Body of pancreas (tissue), 4 donors: ENCODE measurements around the gene ADGRB3. TPM values are rescaled to one million over a fixed set of nuclear protein-coding genes. Genes with fewer than 3 reads are reported as not detected.
A peak's percentile ranks its signal among the peaks of the same experiment; 100 is the strongest.

Source experiments
- ATAC-seq: fragments of 150-250 bp; one replicate; pipeline ENCODE4 v1.9.1; 2016
- DNase-seq, 4 donors: peaks; one replicate each; pipeline ENCODE4 v3.0.0-alpha.2; 2019
- H3K27ac ChIP-seq, 4 donors: fragments of 200-600 bp; sonication (generic); 1 replicate in 3 of 4; 2 replicates in 1 of 4; pipeline versions ENCODE4 v1.5.1 to v1.6.1; 2016 to 2019; ENCODE audit warnings: mild to moderate bottlenecking in 1 of 4, mixed read lengths in 1 of 4, moderate library complexity in 1 of 4
- H3K27me3 ChIP-seq, 2 donors: fragments of 200-600 bp; sonication (generic); one replicate each; pipeline ENCODE4 v1.6.0; 2016; ENCODE audit warnings: mild to moderate bottlenecking in 1 of 2
- H3K36me3 ChIP-seq, 2 donors: fragments of 200-600 bp; sonication (generic); replicated peaks in 1 of 2; 2 replicates each; pipeline ENCODE4 v1.5.1; 2016; ENCODE audit warnings: low read depth in 2 of 2; ENCODE audit not compliant: insufficient read depth in 1 of 2
- H3K4me1 ChIP-seq: fragments of 200-600 bp; sonication (generic); one replicate; pipeline ENCODE4 v1.6.0; 2016
- H3K4me3 ChIP-seq, 2 donors: fragments of 200-600 bp; sonication (generic); 1 replicate in 1 of 2; 2 replicates in 1 of 2; pipeline ENCODE4 v1.5.1; 2016 to 2019
- H3K9me3 ChIP-seq, 3 donors: fragments of 200-600 bp; sonication (generic); 1 replicate in 2 of 3; 2 replicates in 1 of 3; pipeline ENCODE4 v1.5.1; 2016
- CTCF ChIP-seq, 7 experiments: fragments of 450-650 bp in 4 of 7; fragments of 200-600 bp in 3 of 7; sonication (generic) in 3 of 7; IDR thresholded peaks; one replicate each; pipeline ENCODE4 v1.5.1; 2016 to 2019; ENCODE audit warnings: antibody characterized with exemption in 7 of 7
- POLR2A ChIP-seq, 3 donors: fragments of 450-650 bp; IDR thresholded peaks; one replicate each; pipeline ENCODE4 v1.6.1; 2016; ENCODE audit warnings: antibody characterized with exemption in 3 of 3, mild to moderate bottlenecking in 2 of 3
- WGBS, 2 donors: methylation state at CpG; one replicate each; pipeline ENCODE4 v1.1.5; 2017; 5-methylcytosine and 5-hydroxymethylcytosine counted together
- intact Hi-C: fragments of 100-400 bp; cut with DNase I; formaldehyde crosslinking; loops from one replicate; pipeline ENCODE4 v1.15.1; 2023
- total RNA-seq, 2 donors: library from RNA; depleted of rRNA; stranded (reverse); fragments of >200 nt; gene quantifications; one replicate each; pipeline ENCODE4 v1.1.0, GENCODE V29; 2016

Gene ADGRB3
- total RNA-seq, 2 donors from 2014 or later, result under 0.01 to 1.3 TPM

DNA sequence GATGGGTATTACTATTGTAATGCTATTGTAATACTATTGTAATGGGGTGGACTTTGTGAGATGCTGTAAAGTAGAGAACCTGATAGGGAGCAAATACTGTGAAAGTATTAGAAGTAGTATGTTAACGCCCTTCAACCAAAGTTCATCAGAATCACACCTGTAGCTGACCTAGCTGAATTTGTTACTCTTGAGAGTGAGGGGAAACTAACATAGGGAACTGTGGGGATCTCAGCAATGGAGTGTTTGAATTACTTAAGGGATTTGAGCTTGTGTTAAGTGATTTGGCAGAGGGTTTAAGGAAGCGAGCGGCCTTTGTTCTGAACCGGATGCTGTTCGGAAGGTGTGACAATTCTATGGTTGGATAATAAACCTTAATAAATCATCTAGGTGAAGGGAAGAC lies 312.6 kb downstream of the ADGRB3 start:
- 76 to 83% methylated on average over 5 of the region's 5 CpGs for WGBS, 2 donors
- Histone ChIP-seq H3K4me3 (no peak overlapping the region), H3K27me3 (no peaks in the 10 kb centered on the region), H3K4me1 (no peaks in the 10 kb centered on the region), H3K36me3 (no peaks in the 10 kb centered on the region), H3K9me3 (no peaks in the 10 kb centered on the region), H3K27ac (no peak overlapping the region)
- intact Hi-C loops, result no loop called here
- TF ChIP-seq POLR2A (IDR thresholded peaks at IDR 0.05), result no peak
- TF ChIP-seq CTCF (IDR thresholded peaks at IDR 0.05), result no peak
- DNase-seq (no peak), ATAC-seq (no peak)

DNA sequence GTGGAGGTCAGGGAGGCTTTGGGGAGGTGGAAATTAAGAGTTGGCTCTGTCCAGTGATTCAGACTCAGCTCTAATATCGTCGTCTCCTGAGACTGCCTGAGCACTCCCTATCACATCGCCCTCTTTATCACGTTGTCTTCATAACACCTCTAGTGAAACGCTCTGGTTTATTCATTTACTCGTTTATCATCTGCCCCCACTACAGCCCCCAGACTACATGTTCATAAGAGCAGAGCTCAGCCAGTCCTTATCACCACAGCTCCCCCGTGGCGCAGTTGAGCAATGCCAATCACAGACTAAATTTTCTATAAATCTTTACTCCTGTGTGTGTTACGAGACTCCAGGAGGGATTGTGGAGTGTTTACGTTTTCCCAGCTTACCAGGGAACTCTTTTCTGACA lies 316.2 kb downstream of the ADGRB3 start:
- intact Hi-C loops, result no loop called here
- WGBS, 2 donors, result 13 to 25% methylated on average over 10 of the region's 10 CpGs
- no peak for DNase-seq

DNA sequence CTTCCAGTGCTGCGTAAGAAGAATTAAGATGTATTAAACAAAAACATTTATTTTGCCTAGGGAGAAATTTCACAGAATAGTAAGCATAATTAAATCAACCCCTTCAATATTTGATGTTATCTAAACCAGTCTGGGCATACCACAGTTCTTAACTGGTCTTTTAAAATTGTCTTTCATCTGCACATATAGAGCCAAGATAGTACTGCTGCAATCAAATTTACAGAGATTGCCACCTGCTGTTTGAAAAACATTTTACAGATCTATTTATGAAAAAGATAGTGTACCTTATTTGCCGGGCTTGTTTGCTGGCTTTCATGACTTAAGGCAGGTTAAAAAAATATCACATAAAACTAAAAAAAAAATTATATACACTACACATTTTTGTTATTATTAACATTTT lies 323.2 kb downstream of the ADGRB3 start:
- intact Hi-C loops, result no loop called here
- 46 to 53% methylated on average over 2 of the region's 2 CpGs for WGBS, 2 donors
- H3K27me3 ChIP-seq, result no peaks in the 10 kb centered on the region
- DNase-seq (no peak), ATAC-seq (no peak)
- no peak overlapping the region for H3K27ac ChIP-seq
- TF ChIP-seq CTCF (IDR thresholded peaks at IDR 0.05) (no peak), POLR2A (IDR thresholded peaks at IDR 0.05) (no peak)
- no peaks in the 10 kb centered on the region for H3K36me3 ChIP-seq
- no peaks in the 10 kb centered on the region for H3K9me3 ChIP-seq
- H3K4me1 ChIP-seq, result no peaks in the 10 kb centered on the region
- H3K4me3 ChIP-seq, result no peak overlapping the region

More for the DNA sequence above, 316.2 kb downstream of the ADGRB3 start:
- Histone ChIP-seq H3K36me3 (no peaks in the 10 kb centered on the region), H3K4me1 (no peaks in the 10 kb centered on the region), H3K27me3 (no peaks in the 10 kb centered on the region), H3K9me3 (no peaks in the 10 kb centered on the region), H3K27ac (no peak overlapping the region), H3K4me3 (no peak overlapping the region)
- TF ChIP-seq POLR2A (IDR thresholded peaks at IDR 0.05), result no peak
- no peak for TF ChIP-seq CTCF (IDR thresholded peaks at IDR 0.05)
- ATAC-seq, result no peak

GRCh38 chr6:68967549-68968300 lies 332.6 kb downstream of the ADGRB3 start:
- Histone ChIP-seq H3K4me3 (no peak overlapping the region), H3K36me3 (no peaks in the 10 kb centered on the region), H3K27me3 (no peaks in the 10 kb centered on the region), H3K9me3 (no peaks in the 10 kb centered on the region), H3K4me1 (no peaks in the 10 kb centered on the region), H3K27ac (no peak overlapping the region)
- peak; percentile 73 to 91 (median 82) for TF ChIP-seq CTCF (IDR thresholded peaks at IDR 0.05)
- no peak for TF ChIP-seq POLR2A (IDR thresholded peaks at IDR 0.05)
- ATAC-seq (peak; percentile 79), DNase-seq (peak; percentile 70 to 77 (median 73))
- WGBS, 2 donors, result 31 to 33% methylated on average over 11 of the region's 11 CpGs
- intact Hi-C loops, result no loop called here

DNA sequence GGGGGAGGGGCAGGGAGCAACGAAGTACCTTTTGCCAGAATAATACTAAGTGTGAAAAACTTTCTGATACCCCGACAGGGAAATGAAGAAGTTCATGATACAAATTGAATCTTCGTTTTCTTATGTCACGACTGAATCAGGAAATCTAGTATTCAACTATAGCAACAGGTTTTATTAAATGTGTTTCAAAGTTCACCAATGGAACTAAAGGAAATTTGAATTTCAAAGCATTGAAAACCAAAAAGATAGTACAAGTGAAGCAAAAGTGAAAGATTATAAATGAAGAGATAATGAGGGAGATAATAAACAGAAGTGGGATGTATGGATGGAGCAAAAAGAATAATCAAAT lies 333.2 kb downstream of the ADGRB3 start:
- Histone ChIP-seq H3K36me3 (no peaks in the 10 kb centered on the region), H3K27me3 (no peaks in the 10 kb centered on the region), H3K4me1 (no peaks in the 10 kb centered on the region), H3K9me3 (no peaks in the 10 kb centered on the region), H3K4me3 (no peak overlapping the region), H3K27ac (no peak overlapping the region)
- TF ChIP-seq CTCF (IDR thresholded peaks at IDR 0.05) (peak in 1 of 7 experiments; percentile 30), POLR2A (IDR thresholded peaks at IDR 0.05) (no peak)
- no peak for ATAC-seq
- intact Hi-C loops, result no loop called here
- DNase-seq, result no peak
- WGBS, 2 donors, result 1 to 3% methylated on average over 4 of the region's 4 CpGs
